Measurements from ENCODE around the gene OR8D2.

OR8D2 gene, protein sequence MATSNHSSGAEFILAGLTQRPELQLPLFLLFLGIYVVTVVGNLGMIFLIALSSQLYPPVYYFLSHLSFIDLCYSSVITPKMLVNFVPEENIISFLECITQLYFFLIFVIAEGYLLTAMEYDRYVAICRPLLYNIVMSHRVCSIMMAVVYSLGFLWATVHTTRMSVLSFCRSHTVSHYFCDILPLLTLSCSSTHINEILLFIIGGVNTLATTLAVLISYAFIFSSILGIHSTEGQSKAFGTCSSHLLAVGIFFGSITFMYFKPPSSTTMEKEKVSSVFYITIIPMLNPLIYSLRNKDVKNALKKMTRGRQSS

DNA sequence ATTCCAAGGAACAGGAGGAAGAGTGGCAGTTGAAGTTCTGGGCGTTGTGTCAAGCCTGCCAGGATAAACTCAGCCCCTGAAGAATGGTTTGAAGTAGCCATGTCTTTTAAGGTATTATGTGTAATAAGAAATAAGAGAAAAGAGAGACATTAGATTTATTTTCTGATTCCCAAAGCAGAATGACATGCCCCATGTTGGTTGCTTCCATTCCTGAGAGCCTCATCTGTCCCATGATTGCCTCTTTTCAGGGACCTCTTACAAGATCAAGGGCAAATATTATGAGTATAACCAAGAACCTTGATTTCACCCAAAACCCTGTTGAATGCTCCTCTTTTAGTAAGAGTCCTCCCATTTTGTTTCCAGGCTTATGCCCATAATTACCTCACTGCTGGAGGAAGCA lies at the start of gene OR8D2:
TSS of gene OR8D2 (minus strand) at position 101 of the 400 bp plus-strand sequence. CDS start at position 101, 0 bp downstream.
- no peak for DNase-seq (ENCODE audit: low read depth in 3 of 3)

- no peak for DNase-seq (ENCODE audit: low read depth in 3 of 3)
Measured at GRCh38 chr11:124359566-124359965, 39.6 kb upstream of the OR8D2 start.

GRCh38 chr11:124346311-124346955 lies 26.4 kb upstream of the OR8D2 start:
- no peak for DNase-seq (ENCODE audit: low read depth in 3 of 3)

- no peak for DNase-seq (ENCODE audit: low read depth in 3 of 3)
Measured at GRCh38 chr11:124344346-124344745, 24.3 kb upstream of the OR8D2 start.

DNA sequence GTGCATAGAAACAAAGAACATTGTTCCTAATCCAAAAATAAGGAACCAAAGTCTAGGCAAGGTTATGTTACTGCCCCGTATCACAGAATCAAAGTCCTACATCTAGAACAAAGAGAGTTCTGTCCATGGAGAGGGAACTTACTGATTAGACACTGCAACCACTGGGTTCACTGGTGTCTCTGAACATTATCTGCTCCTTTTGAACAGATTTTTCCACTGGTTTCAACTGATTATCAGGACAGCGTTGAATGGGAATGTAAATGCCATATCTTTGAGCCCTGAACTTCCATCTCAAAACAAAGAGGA lies 20.1 kb upstream of the OR8D2 start:
- DNase-seq (ENCODE audit: low read depth in 3 of 3), result no peak

GRCh38 chr11:124339396-124340141 lies 19.6 kb upstream of the OR8D2 start:
- no peak for DNase-seq (ENCODE audit: low read depth in 3 of 3)

DNA sequence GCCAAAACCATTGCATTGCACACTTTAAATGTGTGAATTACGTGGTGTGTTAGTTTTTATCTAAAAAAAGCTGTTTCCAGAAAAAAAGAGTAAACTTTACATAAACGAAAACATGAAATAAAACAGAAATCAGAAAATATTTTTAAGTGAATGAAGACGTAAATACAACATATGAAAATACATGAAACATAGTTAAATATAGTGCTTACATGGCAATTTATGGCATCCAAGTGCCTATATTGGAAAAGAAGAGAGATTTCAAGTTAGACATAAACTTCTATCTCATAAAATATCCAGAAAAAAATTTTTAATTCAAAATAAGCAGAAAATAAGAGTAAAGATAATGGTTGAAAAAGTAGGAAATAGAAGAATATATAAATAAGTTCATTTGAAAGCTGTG lies 11.9 kb upstream of the OR8D2 start:
- no peak for DNase-seq (ENCODE audit: low read depth in 3 of 3)

DNA sequence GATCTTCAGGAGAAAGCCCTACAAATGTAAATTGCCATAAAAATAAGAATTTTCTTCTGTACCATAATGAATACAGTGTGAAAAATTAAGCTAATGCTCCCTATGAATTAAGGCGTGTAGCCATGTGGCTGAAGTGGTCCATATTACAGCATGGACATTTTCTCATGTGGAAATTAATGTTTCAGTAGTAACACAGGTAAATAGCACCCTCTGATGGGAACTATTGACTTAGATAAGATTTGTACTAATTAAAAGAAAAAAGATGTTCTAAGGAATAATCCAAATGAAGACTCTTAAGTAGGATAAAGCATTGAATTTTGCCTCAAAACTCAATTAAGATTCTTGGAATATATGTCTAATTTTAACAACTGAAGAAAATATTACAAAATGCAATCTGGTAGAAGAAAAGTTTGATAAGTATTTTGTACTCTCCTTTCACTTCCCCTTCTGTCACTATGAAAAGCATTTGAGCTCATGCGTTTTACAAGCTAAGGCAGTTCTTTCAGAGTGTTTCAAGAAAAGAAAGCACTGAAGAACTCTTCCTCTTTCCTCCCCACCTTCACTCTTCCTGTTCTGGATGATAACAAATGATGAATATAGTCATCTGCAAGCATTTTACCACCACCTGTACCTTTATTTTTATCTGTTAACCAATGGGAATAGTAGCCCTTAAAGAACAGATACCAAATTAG lies 9.9 kb upstream of the OR8D2 start:
- DNase-seq (ENCODE audit: low read depth in 3 of 3), result no peak

GRCh38 chr11:124327775-124328174 lies 7.8 kb upstream of the OR8D2 start:
- no peak for DNase-seq (ENCODE audit: low read depth in 3 of 3)

DNA sequence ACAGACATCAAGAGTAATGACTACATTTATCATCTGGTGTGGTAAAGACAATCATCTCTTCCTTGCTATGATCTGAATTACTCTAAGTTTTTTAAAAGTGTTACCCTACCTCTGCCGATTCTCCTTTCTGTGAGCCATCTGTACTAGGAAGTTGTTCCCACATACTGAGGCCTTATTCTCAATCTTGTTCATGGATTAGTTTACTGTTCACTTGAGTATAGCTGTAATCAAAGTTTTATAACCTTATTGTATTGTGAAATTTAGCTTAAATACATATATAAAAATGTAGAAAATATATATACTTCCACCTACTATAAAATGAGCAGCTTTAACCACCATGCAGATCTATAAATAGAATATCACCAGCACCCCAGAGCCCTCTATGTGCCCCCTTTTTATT lies 2.4 kb upstream of the OR8D2 start:
- no peak for DNase-seq (ENCODE audit: low read depth in 3 of 3)

DNA sequence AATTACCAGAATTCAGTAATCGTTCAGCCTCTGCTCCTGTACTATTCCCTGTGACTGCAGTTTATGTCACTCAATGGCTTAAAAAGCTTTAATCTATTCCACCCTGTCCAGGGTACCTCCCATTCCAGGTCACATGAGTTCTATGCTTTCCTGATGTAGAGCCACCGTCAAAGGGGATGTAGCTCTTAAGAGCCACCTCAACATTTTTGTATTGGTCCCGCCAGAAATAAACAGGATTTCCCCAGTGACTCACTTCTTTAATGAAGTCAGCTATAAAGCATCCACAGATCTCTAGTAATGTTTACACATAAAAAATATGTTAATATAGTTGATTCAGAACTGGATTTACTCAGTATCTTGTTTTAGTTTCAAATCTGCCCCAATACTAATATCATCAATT lies 4.9 kb downstream of the OR8D2 start:
- no peak for DNase-seq (ENCODE audit: low read depth in 3 of 3)

- DNase-seq (ENCODE audit: low read depth in 3 of 3), result no peak
Measured at GRCh38 chr11:124313849-124314248, 6.1 kb downstream of the OR8D2 start, which contains the start of gene OR8D1. TSS of gene OR8D1 (minus strand) at chr11:124313949. CDS start at chr11:124310766, 3,183 bp downstream.

- DNase-seq (ENCODE audit: low read depth in 3 of 3), result no peak
Measured at GRCh38 chr11:124313131-124313530, 6.9 kb downstream of the OR8D2 start.

DNA sequence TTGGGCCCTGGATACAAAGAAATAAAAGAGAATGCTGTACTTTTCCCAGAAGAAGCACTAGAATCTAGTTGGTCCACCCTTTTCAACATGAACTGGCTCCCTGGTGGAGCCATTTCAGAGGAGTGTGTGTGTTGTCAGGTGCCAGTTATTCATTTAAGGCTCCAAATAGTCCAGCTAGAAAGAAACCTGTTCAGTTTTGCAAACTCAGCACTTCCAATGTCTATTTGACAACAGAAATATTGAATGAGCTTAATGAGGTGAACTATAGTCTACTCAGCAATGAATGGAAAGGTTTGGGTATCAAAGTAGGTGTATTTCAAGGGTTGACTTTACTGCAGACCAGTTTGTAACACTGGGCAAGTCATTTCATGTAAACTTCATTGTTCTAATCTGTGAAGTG lies 8.3 kb downstream of the OR8D2 start:
- DNase-seq (ENCODE audit: low read depth in 3 of 3), result no peak

GRCh38 chr11:124311269-124311668 lies 8.7 kb downstream of the OR8D2 start:
- DNase-seq (ENCODE audit: low read depth in 3 of 3), result no peak

DNA sequence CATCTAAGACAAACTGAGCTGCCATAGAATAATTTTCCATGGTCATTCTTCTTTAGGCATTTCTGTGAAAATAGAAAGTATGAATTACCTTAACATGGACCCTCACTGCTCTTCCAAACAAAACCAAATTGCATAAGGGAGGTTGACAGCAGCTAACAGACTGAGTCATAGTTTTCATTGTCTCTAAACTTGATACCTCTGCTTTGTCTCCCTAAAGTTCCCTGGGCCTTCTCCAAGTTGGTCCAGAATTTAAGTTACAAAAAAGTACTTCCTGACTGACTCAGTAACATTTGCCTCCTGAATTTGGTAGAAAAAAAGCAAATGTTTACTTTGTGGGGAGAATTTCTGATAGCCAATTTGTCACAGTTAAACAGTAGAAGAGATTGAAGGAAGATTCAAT lies 9.3 kb downstream of the OR8D2 start:
- no peak for DNase-seq (ENCODE audit: low read depth in 3 of 3)

DNA sequence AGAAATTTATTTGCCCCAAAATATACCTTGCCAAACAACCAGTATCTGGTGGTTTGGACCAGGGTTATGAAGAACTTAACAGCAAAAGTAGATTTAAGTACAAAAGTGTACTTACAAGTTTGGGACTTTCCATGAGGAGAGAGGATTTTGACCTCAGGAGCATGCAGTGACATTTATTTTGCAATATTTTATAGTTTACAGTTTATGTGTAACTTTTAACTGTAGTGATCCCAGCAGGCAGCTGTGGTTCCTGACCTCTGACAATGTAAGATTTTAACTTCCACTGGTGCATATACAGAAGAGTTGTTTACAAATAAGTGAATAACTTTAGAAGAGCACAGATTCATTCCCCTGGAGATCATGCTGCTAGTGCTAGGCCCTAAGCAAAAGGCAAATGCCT lies 12.9 kb downstream of the OR8D2 start:
- no peak for DNase-seq (ENCODE audit: low read depth in 3 of 3)

- DNase-seq (ENCODE audit: low read depth in 3 of 3), result no peak
Measured at GRCh38 chr11:124302347-124303125, 17.5 kb downstream of the OR8D2 start.

GRCh38 chr11:124301548-124301947 lies 18.4 kb downstream of the OR8D2 start:
- no peak for DNase-seq (ENCODE audit: low read depth in 3 of 3)

DNA sequence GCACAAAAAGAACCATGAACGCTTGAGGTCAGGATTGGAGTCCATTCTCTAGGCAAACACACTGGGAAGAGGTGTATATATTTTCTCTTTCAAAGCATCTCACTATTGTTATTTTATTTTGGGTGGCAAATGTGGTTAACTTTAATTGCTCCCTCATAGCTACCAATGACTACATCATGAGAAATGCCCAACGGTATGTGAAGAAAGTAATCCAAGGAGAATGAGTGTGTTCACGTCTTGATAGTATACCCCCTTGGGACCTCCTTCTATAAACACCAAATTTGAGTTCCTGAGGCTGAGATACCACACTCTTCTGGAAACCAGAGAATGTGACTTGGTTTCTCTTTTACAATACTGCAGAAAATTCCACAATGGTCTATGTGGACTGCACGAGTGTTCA lies 22.1 kb downstream of the OR8D2 start:
- no peak for DNase-seq (ENCODE audit: low read depth in 3 of 3)

DNA sequence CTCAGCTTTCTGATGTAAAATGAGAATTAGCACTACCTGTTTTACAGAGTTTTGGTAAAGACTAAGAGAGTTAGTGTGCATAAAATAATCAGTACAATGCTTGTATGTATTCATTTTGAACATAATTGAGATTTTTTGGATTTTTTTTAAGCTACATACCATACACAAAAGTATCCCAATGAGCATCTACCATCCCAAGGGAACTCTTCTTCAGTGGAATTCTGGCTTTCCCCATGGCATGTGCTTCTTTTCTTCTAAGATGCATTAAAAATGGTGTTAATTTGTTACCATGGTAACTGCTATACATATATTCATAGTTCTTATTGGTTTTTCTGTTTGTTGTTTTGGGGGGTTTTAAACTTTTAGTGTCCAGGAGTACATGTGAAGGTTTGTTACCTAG lies 24.0 kb downstream of the OR8D2 start:
- no peak for DNase-seq (ENCODE audit: low read depth in 3 of 3)

GRCh38 chr11:124294687-124295086 lies 25.3 kb downstream of the OR8D2 start:
- DNase-seq (ENCODE audit: low read depth in 3 of 3), result no peak

Measured in stimulated activated CD4-positive, alpha-beta T cell treated with anti-CD3 and anti-CD28 coated beads, TNF-alpha, amount 100 ng/mL, for 24 hours (primary cell).